ENCODE data around the gene AIFM3. TPM values are rescaled to one million over a fixed set of nuclear protein-coding genes. Genes with fewer than 3 reads are reported as not detected.

AIFM3 gene
- total RNA-seq, 1 donor from 2014 or later = 0.52 TPM

GRCh38 chr22:20953668-20954500 is 13.2 kb upstream of the AIFM3 start:
- intact Hi-C loops (cut with micrococcal nuclease) = no loop called here
- ATAC-seq = no peak
- DNase-seq = no peak

GRCh38 chr22:20955548-20955947 is 11.5 kb upstream of the AIFM3 start:
- intact Hi-C loops (cut with micrococcal nuclease) = no loop called here
- DNase-seq (no peak), ATAC-seq (no peak)

- intact Hi-C loops (cut with micrococcal nuclease) = no loop called here
- ATAC-seq (no peak), DNase-seq (no peak)
Measured at GRCh38 chr22:20956258-20957101, 10.6 kb upstream of the AIFM3 start.

- intact Hi-C loops (cut with micrococcal nuclease) = no loop called here
Measured at GRCh38 chr22:20957102-20957682, 9.9 kb upstream of the AIFM3 start.

GRCh38 chr22:20957683-20958431 is 9.2 kb upstream of the AIFM3 start:
- peak; percentile 62 for DNase-seq
- intact Hi-C loops (cut with micrococcal nuclease) = no loop called here
- ATAC-seq = peak; percentile 75

More at GRCh38 chr22:20957102-20957682, 9.9 kb upstream of the AIFM3 start:
- DNase-seq (peak; percentile 49), ATAC-seq (peak; percentile 59)

GRCh38 chr22:20959578-20960461 is 7.2 kb upstream of the AIFM3 start:
- ATAC-seq (no peak), DNase-seq (no peak)
- intact Hi-C loops (cut with micrococcal nuclease) = no loop called here

- ATAC-seq (no peak), DNase-seq (no peak)
- intact Hi-C loops (cut with micrococcal nuclease) = no loop called here
Measured at GRCh38 chr22:20960609-20961008, 6.4 kb upstream of the AIFM3 start.

- intact Hi-C loops (cut with micrococcal nuclease) = no loop called here
Measured at GRCh38 chr22:20962491-20962945, 4.5 kb upstream of the AIFM3 start.

GRCh38 chr22:20963201-20964052 is 3.6 kb upstream of the AIFM3 start:
- intact Hi-C loops (cut with micrococcal nuclease) = no loop called here
- DNase-seq (no peak), ATAC-seq (no peak)

More at GRCh38 chr22:20962491-20962945, 4.5 kb upstream of the AIFM3 start:
- no peak for ATAC-seq
- DNase-seq = no peak

- intact Hi-C loops (cut with micrococcal nuclease) = no loop called here
- DNase-seq = no peak
Measured at GRCh38 chr22:20964090-20964798, 2.8 kb upstream of the AIFM3 start.

GRCh38 chr22:20964799-20965103 is 2.3 kb upstream of the AIFM3 start:
- intact Hi-C loops (cut with micrococcal nuclease) = no loop called here
- ATAC-seq (no peak), DNase-seq (no peak)

More at GRCh38 chr22:20964090-20964798, 2.8 kb upstream of the AIFM3 start:
- ATAC-seq = no peak

GRCh38 chr22:20965104-20965887 is 1.8 kb upstream of the AIFM3 start:
- ATAC-seq (peak; percentile 14), DNase-seq (no peak)
- intact Hi-C loops (cut with micrococcal nuclease) = no loop called here

GRCh38 chr22:20965888-20966855 is 883 bp upstream of the AIFM3 start:
- no peak for ATAC-seq
- no peak for DNase-seq
- intact Hi-C loops (cut with micrococcal nuclease) = no loop called here

- DNase-seq (no peak), ATAC-seq (no peak)
- intact Hi-C loops (cut with micrococcal nuclease) = no loop called here
Measured at GRCh38 chr22:20967697-20968211, 699 bp downstream of the AIFM3 start.

Data from left ventricle myocardium superior (tissue), 1 donor.